Sigmoid colon (tissue), 7 donors: Measurements from ENCODE around the gene HOMER2. TPM values are rescaled to one million over a fixed set of nuclear protein-coding genes. Genes with fewer than 3 reads are reported as not detected.

Experiments
- DNase-seq: peaks from one replicate; pipeline ENCODE4 v3.0.0-alpha.2; 2019
- H3K27ac ChIP-seq, 4 donors: fragments of 200-600 bp; sonication (generic); one replicate each; pipeline ENCODE4 v1.5.1; 2016 to 2019; ENCODE audit warnings: mild to moderate bottlenecking in 1 of 4
- H3K27me3 ChIP-seq, 3 donors: fragments of 200-600 bp; sonication (generic); one replicate each; pipeline ENCODE4 v1.5.1; 2019; ENCODE audit warnings: mild to moderate bottlenecking in 1 of 3
- H3K36me3 ChIP-seq, 4 donors: fragments of 200-600 bp; sonication (generic); one replicate each; pipeline ENCODE4 v1.5.1; 2016 to 2019
- H3K4me1 ChIP-seq, 4 donors: fragments of 200-600 bp; sonication (generic); one replicate each; pipeline ENCODE4 v1.5.1; 2017 to 2019
- H3K4me3 ChIP-seq, 4 donors: fragments of 200-600 bp; sonication (generic); one replicate each; pipeline ENCODE4 v1.5.1; 2017 to 2019; ENCODE audit warnings: mild to moderate bottlenecking in 2 of 4, moderate library complexity in 1 of 4
- H3K9me3 ChIP-seq, 4 donors: fragments of 200-600 bp in 3 of 4; sonication (generic) in 3 of 4; one replicate each; pipeline versions ENCODE4 v1.5.1 to v1.6.1; 2013 to 2019
- CTCF ChIP-seq, 4 experiments: fragments of 450-650 bp in 3 of 4; fragments of 200-600 bp in 1 of 4; IDR thresholded peaks; one replicate each; pipeline ENCODE4 v1.5.1; 2016 to 2019; ENCODE audit warnings: antibody characterized with exemption in 4 of 4, mild to moderate bottlenecking in 3 of 4, moderate library complexity in 2 of 4
- EP300 ChIP-seq, 4 donors: sonication (generic); formaldehyde crosslinking; IDR thresholded peaks; one replicate each; pipeline ENCODE4 v1.6.1; 2017; ENCODE audit warnings: antibody characterized with exemption in 4 of 4
- POLR2A ChIP-seq, 2 donors: fragments of 450-650 bp; IDR thresholded peaks; one replicate each; pipeline ENCODE4 v1.6.1; 2016; ENCODE audit warnings: antibody characterized with exemption in 2 of 2, mild to moderate bottlenecking in 2 of 2, moderate library complexity in 2 of 2
- POLR2AphosphoS5 ChIP-seq, 4 donors: sonication (generic); formaldehyde crosslinking; IDR thresholded peaks; one replicate each; pipeline ENCODE4 v1.6.1; 2017; ENCODE audit warnings: antibody characterized with exemption in 4 of 4
- WGBS, 2 donors: extraction: QIAGEN DNeasy Blood & Tissue Kit; methylation state at CpG; one replicate each; pipeline ENCODE4 v1.1.7; 2013; 5-methylcytosine and 5-hydroxymethylcytosine counted together
- intact Hi-C: fragments of 100-400 bp; cut with DNase I; formaldehyde crosslinking; loops from one replicate; pipeline ENCODE4 v1.15.1; 2023
- polyA plus RNA-seq, 3 donors: library from polyadenylated mRNA; stranded (reverse); fragments of 200-250 nt; gene quantifications; one replicate each; pipeline ENCODE4 v1.2.3, GENCODE V29; 2013
- total RNA-seq, 4 donors: library from RNA; depleted of rRNA; stranded (reverse); fragments of >200 nt; gene quantifications; one replicate each; pipeline ENCODE4 v1.1.0, GENCODE V29; 2016
- donor health status: healthy with polysubstance abuse.
- donor health status: Bipolar disorder and iron deficiency.
- donor health status: healthy.

HOMER2 gene
- total and polyA plus RNA-seq, 7 donors: under 0.01 to 16.8 (median 7.1) TPM

- H3K27me3 ChIP-seq: no peaks in the 10 kb centered on the region
- H3K27ac ChIP-seq: no peak overlapping the region
- H3K4me1 ChIP-seq: peaks cover 0 to 15% (median 7%) of the 10 kb centered on the region in 4 donors
- intact Hi-C loops: no loop called here
- H3K4me3 ChIP-seq: no peak overlapping the region
- peak; percentile 15 for DNase-seq
- TF ChIP-seq CTCF (IDR thresholded peaks at IDR 0.05) (no peak), POLR2A (IDR thresholded peaks at IDR 0.05) (no peak), POLR2AphosphoS5 (IDR thresholded peaks at IDR 0.05) (no peak), EP300 (IDR thresholded peaks at IDR 0.05) (no peak)
- 88 to 89% methylated on average over 14 of the region's 14 CpGs for WGBS, 2 donors
- H3K36me3 ChIP-seq: no peaks in the 10 kb centered on the region
- no peaks in the 10 kb centered on the region for H3K9me3 ChIP-seq
Measured at GRCh38 chr15:82851306-82851850, 101.1 kb downstream of the HOMER2 start.

GRCh38 chr15:82850731-82851130 is 101.8 kb downstream of the HOMER2 start:
- WGBS, 2 donors: 76 to 80% methylated on average over 7 of the region's 7 CpGs
- no peak for DNase-seq
- Histone ChIP-seq H3K4me3 (no peak overlapping the region), H3K27ac (no peak overlapping the region), H3K4me1 (peaks cover 0 to 15% (median 7%) of the 10 kb centered on the region in 4 donors), H3K27me3 (no peaks in the 10 kb centered on the region), H3K36me3 (no peaks in the 10 kb centered on the region), H3K9me3 (no peaks in the 10 kb centered on the region)
- TF ChIP-seq POLR2AphosphoS5 (IDR thresholded peaks at IDR 0.05): no peak
- TF ChIP-seq CTCF (IDR thresholded peaks at IDR 0.05): no peak
- no peak for TF ChIP-seq EP300 (IDR thresholded peaks at IDR 0.05)
- no peak for TF ChIP-seq POLR2A (IDR thresholded peaks at IDR 0.05)
- intact Hi-C loops: no loop called here

- peak overlapping the region in 2 of 4 donors; percentile 28 to 35 for H3K4me3 ChIP-seq
- H3K27me3 ChIP-seq: no peaks in the 10 kb centered on the region
- WGBS, 2 donors: 21 to 27% methylated on average over 23 of the region's 23 CpGs
- TF ChIP-seq POLR2A (IDR thresholded peaks at IDR 0.05) (no peak), CTCF (IDR thresholded peaks at IDR 0.05) (peak; percentile 62 to 67 (median 64)), POLR2AphosphoS5 (IDR thresholded peaks at IDR 0.05) (peak in 2 of 4 donors; percentile 43 to 52)
- no peaks in the 10 kb centered on the region for H3K9me3 ChIP-seq
- H3K36me3 ChIP-seq: no peaks in the 10 kb centered on the region
- DNase-seq: peak; percentile 89
- intact Hi-C loops: loop anchor here (5.0 kb wide), 3 partner anchors 137 to 357 kb away; partner anchors contain the start of genes HDGFL3 and RAMAC
- H3K4me1 ChIP-seq: peaks cover 0 to 15% (median 7%) of the 10 kb centered on the region in 4 donors
- H3K27ac ChIP-seq: peak overlapping the region in 3 of 4 donors; percentile 23 to 62 (median 47)
Measured at GRCh38 chr15:82849556-82850512, 102.7 kb downstream of the HOMER2 start.

GRCh38 chr15:82848241-82848993 is 104.1 kb downstream of the HOMER2 start:
- Histone ChIP-seq H3K4me1 (peaks cover 0 to 15% (median 7%) of the 10 kb centered on the region in 4 donors), H3K27me3 (no peaks in the 10 kb centered on the region), H3K4me3 (no peak overlapping the region), H3K27ac (no peak overlapping the region), H3K9me3 (peaks cover 0 to 3% (median 0%) of the 10 kb centered on the region in 4 donors), H3K36me3 (no peaks in the 10 kb centered on the region)
- DNase-seq: no peak
- 75 to 79% methylated on average over 9 of the region's 9 CpGs for WGBS, 2 donors
- no peak for TF ChIP-seq CTCF (IDR thresholded peaks at IDR 0.05)
- no peak for TF ChIP-seq POLR2A (IDR thresholded peaks at IDR 0.05)
- TF ChIP-seq EP300 (IDR thresholded peaks at IDR 0.05): no peak
- no peak for TF ChIP-seq POLR2AphosphoS5 (IDR thresholded peaks at IDR 0.05)
- intact Hi-C loops: loop anchor here (5.0 kb wide), 3 partner anchors 139 to 359 kb away; partner anchors contain the start of genes HDGFL3 and RAMAC
